Lung (tissue), 12 donors: Measurements from ENCODE around the gene SULF2. TPM values are rescaled to one million over a fixed set of nuclear protein-coding genes. Genes with fewer than 3 reads are reported as not detected.

Experiments used
- ATAC-seq: fragments of 200-7000 bp; cut with Tn5 transposase; one replicate; pipeline ENCODE4 v1.9.1; 2020; ENCODE audit warnings: moderate number of reproducible peaks; ENCODE audit not compliant: insufficient read depth, low FRiP score
- DNase-seq, 3 donors: peaks; one replicate each; pipeline ENCODE4 v3.0.0-alpha.2; 2013 to 2017
- H3K27ac ChIP-seq, 2 donors: one replicate each; pipeline ENCODE4 v1.5.1; 2013; ENCODE audit warnings: mild to moderate bottlenecking in 2 of 2, moderate library complexity in 2 of 2, control low read depth in 1 of 2, inconsistent platforms in 1 of 2, low read depth in 1 of 2, low read length in 1 of 2
- H3K27me3 ChIP-seq, 3 donors: one replicate each; pipeline ENCODE4 v1.5.1; 2013; ENCODE audit warnings: low read length in 2 of 3; ENCODE audit not compliant: control insufficient read depth in 3 of 3, insufficient read depth in 3 of 3
- H3K36me3 ChIP-seq, 4 donors: one replicate each; pipeline ENCODE4 v1.5.1; 2013; ENCODE audit warnings: low read length in 4 of 4, mild to moderate bottlenecking in 1 of 4, moderate library complexity in 1 of 4; ENCODE audit not compliant: control insufficient read depth in 4 of 4, insufficient read depth in 4 of 4
- H3K4me1 ChIP-seq, 5 donors: one replicate each; pipeline ENCODE4 v1.5.1; 2013; ENCODE audit warnings: low read length in 5 of 5, mild to moderate bottlenecking in 2 of 5, moderate library complexity in 1 of 5; ENCODE audit not compliant: control insufficient read depth in 5 of 5, insufficient read depth in 5 of 5
- H3K4me3 ChIP-seq: one replicate; pipeline ENCODE4 v1.5.1; 2013; ENCODE audit warnings: mild to moderate bottlenecking, control low read depth, moderate library complexity
- H3K9ac ChIP-seq, 2 donors: one replicate each; pipeline ENCODE4 v1.5.1; 2013; ENCODE audit warnings: low read length in 2 of 2, control low read depth in 1 of 2; ENCODE audit not compliant: insufficient read depth in 1 of 2
- H3K9me3 ChIP-seq, 4 donors: one replicate each; pipeline ENCODE4 v1.5.1; 2013; ENCODE audit warnings: low read length in 3 of 4, mild to moderate bottlenecking in 1 of 4, moderate library complexity in 1 of 4; ENCODE audit not compliant: control insufficient read depth in 4 of 4, insufficient read depth in 3 of 4
- WGBS, 2 donors: extraction: QIAGEN DNeasy Blood & Tissue Kit; methylation state at CpG; one replicate each; pipeline ENCODE4 v1.1.7; 2013; 5-methylcytosine and 5-hydroxymethylcytosine counted together
- polyA plus RNA-seq, 2 donors: library from polyadenylated mRNA; stranded (reverse); fragments of 200-250 nt; gene quantifications; one replicate each; pipeline ENCODE4 v1.2.1, GENCODE V29; 2013
- total RNA-seq, 2 donors: library from RNA; depleted of rRNA in 1 of 2; stranded (reverse); fragments of >200 nt in 1 of 2; gene quantifications; one replicate each; pipeline ENCODE4 v1.2.1, GENCODE V29; 2014 to 2021
- TF ChIP-seq, protein P1 (sequence below): IDR thresholded peaks from 2 replicates; pipeline ENCODE4 v1.5.1; 2012; ENCODE audit warnings: mild to moderate bottlenecking; ENCODE audit errors: control extremely low read depth, extremely low read depth
- donor health status: control.
- donor health status: control.
- donor health status: Bipolar disorder and iron deficiency.
- donor health status: healthy.
- donor health status: DM: yes; HTN: yes; CAD: no.

SULF2 gene
- total and polyA plus RNA-seq, 4 donors: 17.7 to 42.4 (median 23.6) TPM

DNA sequence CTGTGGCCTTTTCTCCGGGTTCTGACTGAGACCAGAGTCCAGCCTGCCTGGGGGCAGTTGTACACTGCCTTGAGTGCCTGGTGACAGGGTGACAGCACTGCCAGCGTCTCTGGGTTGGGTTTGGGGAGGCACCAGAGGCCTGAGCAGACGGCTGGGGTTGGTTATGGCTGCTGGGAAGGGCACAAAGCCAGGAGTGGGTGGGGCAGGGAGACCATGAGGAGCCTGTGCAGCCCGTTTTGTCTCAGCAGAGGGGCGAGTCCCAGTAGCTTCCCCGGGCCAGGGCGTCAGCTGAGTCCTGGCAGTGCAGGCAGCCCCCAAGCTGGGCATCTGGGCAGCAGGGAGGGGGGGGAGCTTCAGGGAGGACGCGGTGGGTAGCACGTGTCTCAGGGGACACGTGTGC, 15.3 kb upstream of the SULF2 start:
- Histone ChIP-seq H3K36me3 (no peaks in the 10 kb centered on the region), H3K9me3 (no peaks in the 10 kb centered on the region), H3K27ac (no peak overlapping the region), H3K4me1 (peaks cover 0 to 9% (median 0%) of the 10 kb centered on the region in 5 donors), H3K9ac (no peak overlapping the region), H3K4me3 (no peak overlapping the region), H3K27me3 (peaks cover 0 to 4% (median 2%) of the 10 kb centered on the region in 3 donors)
- 69 to 82% methylated on average over 11 of the region's 11 CpGs for WGBS, 2 donors
- TF ChIP-seq, protein P1, sequence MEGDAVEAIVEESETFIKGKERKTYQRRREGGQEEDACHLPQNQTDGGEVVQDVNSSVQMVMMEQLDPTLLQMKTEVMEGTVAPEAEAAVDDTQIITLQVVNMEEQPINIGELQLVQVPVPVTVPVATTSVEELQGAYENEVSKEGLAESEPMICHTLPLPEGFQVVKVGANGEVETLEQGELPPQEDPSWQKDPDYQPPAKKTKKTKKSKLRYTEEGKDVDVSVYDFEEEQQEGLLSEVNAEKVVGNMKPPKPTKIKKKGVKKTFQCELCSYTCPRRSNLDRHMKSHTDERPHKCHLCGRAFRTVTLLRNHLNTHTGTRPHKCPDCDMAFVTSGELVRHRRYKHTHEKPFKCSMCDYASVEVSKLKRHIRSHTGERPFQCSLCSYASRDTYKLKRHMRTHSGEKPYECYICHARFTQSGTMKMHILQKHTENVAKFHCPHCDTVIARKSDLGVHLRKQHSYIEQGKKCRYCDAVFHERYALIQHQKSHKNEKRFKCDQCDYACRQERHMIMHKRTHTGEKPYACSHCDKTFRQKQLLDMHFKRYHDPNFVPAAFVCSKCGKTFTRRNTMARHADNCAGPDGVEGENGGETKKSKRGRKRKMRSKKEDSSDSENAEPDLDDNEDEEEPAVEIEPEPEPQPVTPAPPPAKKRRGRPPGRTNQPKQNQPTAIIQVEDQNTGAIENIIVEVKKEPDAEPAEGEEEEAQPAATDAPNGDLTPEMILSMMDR: no peak
- DNase-seq (peak in 1 of 3 donors; percentile 11), ATAC-seq (no peak)

DNA sequence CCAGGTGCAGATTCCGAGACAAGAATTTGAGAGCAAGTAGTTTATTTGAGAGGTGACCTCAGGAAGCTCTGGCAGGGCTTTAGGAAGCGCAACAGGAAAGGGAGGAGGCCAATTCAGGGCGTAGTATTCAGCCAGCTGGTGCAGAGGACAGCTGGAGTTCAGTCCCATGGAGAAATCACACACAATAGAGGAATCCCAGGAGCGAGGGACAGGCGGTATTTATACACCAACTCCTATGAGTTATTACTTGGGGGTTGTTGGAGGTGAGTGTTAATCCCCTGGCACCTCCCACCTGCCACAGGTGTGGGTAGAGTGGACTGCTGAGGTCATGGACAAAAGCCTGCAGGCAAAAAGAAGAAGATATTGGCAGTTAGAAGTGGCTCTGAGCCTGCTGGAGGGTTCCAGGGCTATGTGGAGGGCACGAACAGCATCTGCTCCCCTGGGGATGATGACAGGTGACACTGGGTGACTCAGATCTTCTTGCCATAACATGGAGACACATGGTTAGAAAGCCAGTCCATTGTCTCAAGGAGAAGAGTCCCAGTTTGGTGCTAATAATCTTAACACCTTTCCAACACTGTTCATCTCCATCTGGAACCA, 13.9 kb upstream of the SULF2 start:
- ATAC-seq (peak; percentile 44), DNase-seq (peak in 2 of 3 donors; percentile 19 to 46)
- H3K36me3 ChIP-seq: no peaks in the 10 kb centered on the region
- no peak overlapping the region for H3K9ac ChIP-seq
- H3K9me3 ChIP-seq: no peaks in the 10 kb centered on the region
- no peak overlapping the region for H3K4me3 ChIP-seq
- 49 to 51% methylated on average over 6 of the region's 6 CpGs for WGBS, 2 donors
- TF ChIP-seq, protein P1: no peak
- H3K27ac ChIP-seq: no peak overlapping the region
- peaks cover 0 to 2% (median 0%) of the 10 kb centered on the region in 3 donors for H3K27me3 ChIP-seq
- peaks cover 0 to 9% (median 0%) of the 10 kb centered on the region in 5 donors for H3K4me1 ChIP-seq

DNA sequence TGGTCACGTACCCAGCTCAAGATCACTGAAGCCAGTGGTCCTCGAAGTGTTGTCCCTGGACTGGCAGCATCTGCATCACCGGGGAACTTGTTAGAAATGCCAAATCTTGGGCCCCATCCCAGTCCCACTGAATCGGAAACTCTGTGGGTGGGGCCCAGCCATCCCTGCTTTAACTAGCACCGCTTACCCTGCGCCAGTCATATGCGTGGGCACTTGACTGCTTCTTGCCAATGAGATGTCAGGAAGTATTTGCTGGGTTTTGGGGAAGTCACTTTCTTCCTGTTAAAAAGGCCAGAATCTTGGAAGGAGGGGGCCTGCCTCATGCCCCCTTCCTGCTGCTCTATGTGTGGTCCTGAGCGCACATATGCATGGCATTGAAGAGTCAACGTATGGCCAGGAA, 11.7 kb upstream of the SULF2 start:
- Histone ChIP-seq H3K9ac (no peak overlapping the region), H3K27me3 (peaks cover 0 to 2% (median 0%) of the 10 kb centered on the region in 3 donors), H3K4me1 (peaks cover 0 to 9% (median 0%) of the 10 kb centered on the region in 5 donors), H3K27ac (no peak overlapping the region), H3K9me3 (no peaks in the 10 kb centered on the region), H3K4me3 (no peak overlapping the region), H3K36me3 (no peaks in the 10 kb centered on the region)
- no peak for ATAC-seq
- 50 to 54% methylated on average over 9 of the region's 9 CpGs for WGBS, 2 donors
- no peak for DNase-seq
- TF ChIP-seq, protein P1: no peak
